Transverse colon (tissue), 4 donors: Measurements from ENCODE around the gene LSAMP.

Experiments used
- POLR2AphosphoS5 ChIP-seq, 3 donors: sonication (generic); formaldehyde crosslinking; IDR thresholded peaks; one replicate each; pipeline ENCODE4 v1.6.1; 2016; ENCODE audit warnings: antibody characterized with exemption in 3 of 3
- TF ChIP-seq, protein P1 (sequence below), 5 experiments: fragments of 200-600 bp in 3 of 5; fragments of 450-650 bp in 2 of 5; sonication (generic) in 3 of 5; IDR thresholded peaks; 1 replicate in 2 of 5; 2 replicates in 3 of 5; pipeline ENCODE4 v1.5.1; 2016 to 2017; ENCODE audit warnings: antibody characterized with exemption in 5 of 5, inconsistent platforms in 3 of 5, mild to moderate bottlenecking in 2 of 5, moderate library complexity in 1 of 5

DNA sequence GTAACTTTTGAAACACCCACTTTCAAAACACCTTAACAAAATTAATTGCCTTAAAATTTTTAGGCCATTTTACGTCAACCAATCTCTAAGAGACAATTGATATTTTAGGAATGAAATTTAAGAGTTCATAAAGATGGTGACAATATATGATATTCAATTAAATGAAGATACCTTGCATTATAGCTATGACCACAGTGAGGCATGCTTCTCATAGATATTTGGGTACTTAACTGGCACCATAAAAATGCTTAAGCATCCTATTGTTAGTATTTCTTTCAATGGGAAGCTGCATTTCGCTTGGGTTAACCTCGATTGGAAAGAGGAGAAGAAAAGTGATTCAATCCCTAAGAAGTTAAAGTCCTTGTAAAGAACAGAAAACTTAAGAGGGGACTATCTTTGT, 613.0 kb downstream of the LSAMP start:
- TF ChIP-seq, protein P1, sequence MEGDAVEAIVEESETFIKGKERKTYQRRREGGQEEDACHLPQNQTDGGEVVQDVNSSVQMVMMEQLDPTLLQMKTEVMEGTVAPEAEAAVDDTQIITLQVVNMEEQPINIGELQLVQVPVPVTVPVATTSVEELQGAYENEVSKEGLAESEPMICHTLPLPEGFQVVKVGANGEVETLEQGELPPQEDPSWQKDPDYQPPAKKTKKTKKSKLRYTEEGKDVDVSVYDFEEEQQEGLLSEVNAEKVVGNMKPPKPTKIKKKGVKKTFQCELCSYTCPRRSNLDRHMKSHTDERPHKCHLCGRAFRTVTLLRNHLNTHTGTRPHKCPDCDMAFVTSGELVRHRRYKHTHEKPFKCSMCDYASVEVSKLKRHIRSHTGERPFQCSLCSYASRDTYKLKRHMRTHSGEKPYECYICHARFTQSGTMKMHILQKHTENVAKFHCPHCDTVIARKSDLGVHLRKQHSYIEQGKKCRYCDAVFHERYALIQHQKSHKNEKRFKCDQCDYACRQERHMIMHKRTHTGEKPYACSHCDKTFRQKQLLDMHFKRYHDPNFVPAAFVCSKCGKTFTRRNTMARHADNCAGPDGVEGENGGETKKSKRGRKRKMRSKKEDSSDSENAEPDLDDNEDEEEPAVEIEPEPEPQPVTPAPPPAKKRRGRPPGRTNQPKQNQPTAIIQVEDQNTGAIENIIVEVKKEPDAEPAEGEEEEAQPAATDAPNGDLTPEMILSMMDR (IDR thresholded peaks at IDR 0.05) = no peak
- no peak for TF ChIP-seq POLR2AphosphoS5 (IDR thresholded peaks at IDR 0.05)
